Measurements from ENCODE around the gene EFCAB14. TPM values are rescaled to one million over a fixed set of nuclear protein-coding genes. Genes with fewer than 3 reads are reported as not detected.

The EFCAB14 gene
- total RNA-seq, 2 donors from 2014 or later: 45.6 to 53.8 TPM

- ATAC-seq (replicated peaks): no peak
- H3K36me3 Mint-ChIP-seq (ENCODE audit: low read depth): peaks cover 100% of the 10 kb centered on the region
- peak overlapping the region; percentile 28 for H3K27ac Mint-ChIP-seq
- peaks cover 3% of the 10 kb centered on the region for H3K4me1 Mint-ChIP-seq
- H3K27me3 Mint-ChIP-seq: no peaks in the 10 kb centered on the region
- no peaks in the 10 kb centered on the region for H3K9me3 Mint-ChIP-seq
- H3K4me3 Mint-ChIP-seq: no peak overlapping the region
These were observed 32.7 kb downstream of the EFCAB14 start for GRCh38 chr1:46686255-46686654.

DNA sequence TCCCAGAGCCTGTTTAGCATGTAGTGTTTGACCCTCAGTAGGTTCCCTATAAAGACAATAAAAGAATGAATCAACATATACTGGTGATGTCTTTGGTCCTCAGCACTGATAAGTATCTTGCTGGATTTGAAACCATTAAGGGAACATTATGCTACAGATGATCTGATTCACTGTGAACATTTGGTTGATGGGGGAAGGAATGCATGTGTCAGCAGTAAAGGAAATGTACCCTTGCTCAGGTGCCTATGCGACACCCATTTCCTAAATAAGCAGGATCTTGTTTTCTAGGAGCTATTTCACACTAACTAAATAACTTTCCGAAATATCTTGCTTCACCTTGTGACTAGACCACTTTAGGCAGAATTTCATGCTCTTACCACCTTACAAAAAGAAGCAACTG, 34.2 kb downstream of the EFCAB14 start:
- no peak for ATAC-seq (replicated peaks)
- Mint-ChIP-seq H3K9me3 (no peaks in the 10 kb centered on the region), H3K4me3 (no peak overlapping the region), H3K4me1 (no peaks in the 10 kb centered on the region), H3K36me3 (ENCODE audit: low read depth) (peaks cover 100% of the 10 kb centered on the region), H3K27me3 (no peaks in the 10 kb centered on the region), H3K27ac (peak overlapping the region; percentile 31)

DNA sequence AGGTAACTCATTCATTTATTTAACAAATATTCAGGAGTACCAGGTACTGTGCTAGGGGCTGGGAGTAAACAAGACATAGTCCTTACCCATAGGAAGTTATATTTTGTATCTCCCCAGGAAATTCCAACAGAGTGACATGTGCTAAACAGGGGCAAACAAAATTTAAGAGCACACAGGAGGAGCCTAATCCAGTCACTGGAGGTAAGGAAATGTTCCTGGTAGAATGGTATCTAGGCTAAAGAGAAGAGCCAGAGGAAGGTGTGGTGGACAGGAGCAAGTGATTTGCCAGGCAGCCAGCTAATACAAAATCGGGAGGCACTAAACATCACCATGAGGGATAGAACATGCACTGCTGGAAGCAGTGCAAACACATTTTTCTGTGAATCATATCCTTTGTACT, 36.9 kb downstream of the EFCAB14 start:
- no peak for ATAC-seq (replicated peaks)
- Mint-ChIP-seq H3K9me3 (no peaks in the 10 kb centered on the region), H3K4me3 (no peak overlapping the region), H3K4me1 (peaks cover 4% of the 10 kb centered on the region), H3K36me3 (ENCODE audit: low read depth) (peaks cover 98% of the 10 kb centered on the region), H3K27ac (peak overlapping the region; percentile 25), H3K27me3 (no peaks in the 10 kb centered on the region)

DNA sequence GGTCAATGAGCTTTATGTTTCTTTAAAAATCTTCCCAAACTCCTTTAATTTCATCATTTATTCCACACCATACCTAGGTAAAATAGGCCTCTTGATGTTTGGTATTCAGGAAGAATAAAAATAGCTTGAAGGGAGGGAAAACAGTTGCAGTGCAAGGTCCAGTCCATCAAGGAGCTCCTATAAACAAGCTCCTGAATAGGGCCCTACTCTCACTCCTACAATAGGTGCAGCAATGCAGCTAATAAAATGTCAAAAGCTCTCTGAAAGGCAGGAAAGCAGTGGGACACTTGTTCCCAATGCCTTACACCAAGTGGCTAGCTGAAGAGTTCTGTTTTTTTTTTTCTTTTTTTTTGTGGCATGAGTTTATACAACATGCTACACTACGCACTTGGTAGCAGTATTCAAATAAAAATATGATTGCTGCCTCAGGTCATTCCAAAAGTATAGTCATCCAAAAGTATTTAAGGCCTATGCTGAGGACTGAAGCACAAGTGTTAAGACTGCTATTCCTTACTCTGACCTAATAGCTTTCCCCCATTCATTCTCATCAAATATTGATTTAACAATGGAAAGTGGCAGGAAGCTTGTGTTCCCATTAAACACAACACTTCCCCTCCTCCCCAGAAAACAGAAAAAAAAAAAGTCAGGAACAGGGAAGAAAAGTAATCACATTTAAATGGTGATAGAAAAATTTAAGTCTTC, 37.4 kb downstream of the EFCAB14 start:
- no peak for ATAC-seq (replicated peaks)
- peaks cover 98% of the 10 kb centered on the region for H3K36me3 Mint-ChIP-seq (ENCODE audit: low read depth)
- peaks cover 10% of the 10 kb centered on the region for H3K4me1 Mint-ChIP-seq
- H3K27me3 Mint-ChIP-seq: no peaks in the 10 kb centered on the region
- H3K27ac Mint-ChIP-seq: peak overlapping the region; percentile 25
- H3K4me3 Mint-ChIP-seq: no peak overlapping the region
- no peaks in the 10 kb centered on the region for H3K9me3 Mint-ChIP-seq

- no peaks in the 10 kb centered on the region for H3K9me3 Mint-ChIP-seq
- no peaks in the 10 kb centered on the region for H3K27me3 Mint-ChIP-seq
- peak overlapping the region; percentile 53 for H3K27ac Mint-ChIP-seq
- H3K4me3 Mint-ChIP-seq: no peak overlapping the region
- peaks cover 23% of the 10 kb centered on the region for H3K4me1 Mint-ChIP-seq
- peaks cover 98% of the 10 kb centered on the region for H3K36me3 Mint-ChIP-seq (ENCODE audit: low read depth)
- no peak for ATAC-seq (replicated peaks)
These were observed 38.9 kb downstream of the EFCAB14 start for GRCh38 chr1:46679789-46680573.

- Mint-ChIP-seq H3K4me3 (peak overlapping the region; percentile 78), H3K27me3 (no peaks in the 10 kb centered on the region), H3K9me3 (no peaks in the 10 kb centered on the region), H3K27ac (peak overlapping the region; percentile 89), H3K4me1 (peaks cover 29% of the 10 kb centered on the region), H3K36me3 (ENCODE audit: low read depth) (peaks cover 90% of the 10 kb centered on the region)
- ATAC-seq (replicated peaks): no peak
These were observed 41.6 kb downstream of the EFCAB14 start for GRCh38 chr1:46677339-46677738.

GRCh38 chr1:46676531-46676930, 42.4 kb downstream of the EFCAB14 start:
- ATAC-seq (replicated peaks): no peak
- Mint-ChIP-seq H3K4me3 (peak overlapping the region; percentile 78), H3K36me3 (ENCODE audit: low read depth) (peaks cover 83% of the 10 kb centered on the region), H3K27ac (peak overlapping the region; percentile 89), H3K9me3 (no peaks in the 10 kb centered on the region), H3K4me1 (peaks cover 29% of the 10 kb centered on the region), H3K27me3 (no peaks in the 10 kb centered on the region)

DNA sequence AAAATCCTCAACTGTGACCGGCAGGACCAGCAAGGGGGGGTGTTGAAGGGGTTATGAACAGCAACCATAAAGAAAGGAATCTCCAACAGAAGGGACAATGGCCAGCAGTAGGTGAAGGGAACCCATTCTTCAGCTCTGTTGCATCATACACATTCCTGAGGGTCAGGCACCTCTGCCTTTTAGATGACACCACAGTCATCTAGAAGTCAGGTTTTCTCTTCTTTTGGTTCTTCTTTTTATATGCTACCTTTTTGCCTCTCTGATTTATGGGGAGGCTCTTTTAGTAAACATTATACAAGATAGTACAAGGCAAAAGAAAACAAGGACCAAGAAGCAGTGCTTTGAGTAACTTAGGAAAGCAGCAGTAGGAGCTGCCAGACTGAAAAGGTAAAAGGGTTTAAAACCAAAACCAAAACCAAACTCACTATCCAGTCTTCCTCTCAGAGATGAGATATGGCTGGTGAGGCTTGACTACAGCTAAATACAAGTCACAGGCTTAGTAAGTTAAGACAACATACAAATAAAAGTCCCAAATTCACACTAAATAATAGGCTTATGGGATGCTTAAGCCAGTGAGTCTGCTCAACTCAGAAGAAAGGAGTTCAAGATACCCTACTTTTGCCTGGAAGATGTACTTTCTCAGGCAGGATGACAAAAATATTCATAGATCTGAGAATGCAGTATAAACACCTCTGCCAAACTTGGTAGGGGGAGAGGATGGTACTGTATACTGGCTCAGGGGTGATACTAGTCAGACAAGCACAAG, 43.2 kb downstream of the EFCAB14 start:
- Mint-ChIP-seq H3K4me1 (peaks cover 29% of the 10 kb centered on the region), H3K9me3 (no peaks in the 10 kb centered on the region), H3K27ac (peak overlapping the region; percentile 89), H3K4me3 (peak overlapping the region; percentile 78), H3K27me3 (no peaks in the 10 kb centered on the region), H3K36me3 (ENCODE audit: low read depth) (peaks cover 75% of the 10 kb centered on the region)
- ATAC-seq (replicated peaks): peak; percentile 81

- ATAC-seq (replicated peaks): peak; percentile 82
- Mint-ChIP-seq H3K36me3 (ENCODE audit: low read depth) (peaks cover 58% of the 10 kb centered on the region), H3K27me3 (no peaks in the 10 kb centered on the region), H3K9me3 (no peaks in the 10 kb centered on the region), H3K4me1 (peaks cover 29% of the 10 kb centered on the region), H3K4me3 (peak overlapping the region; percentile 7), H3K27ac (peak overlapping the region; percentile 71)
These were observed 45.1 kb downstream of the EFCAB14 start for GRCh38 chr1:46673749-46674182.

DNA sequence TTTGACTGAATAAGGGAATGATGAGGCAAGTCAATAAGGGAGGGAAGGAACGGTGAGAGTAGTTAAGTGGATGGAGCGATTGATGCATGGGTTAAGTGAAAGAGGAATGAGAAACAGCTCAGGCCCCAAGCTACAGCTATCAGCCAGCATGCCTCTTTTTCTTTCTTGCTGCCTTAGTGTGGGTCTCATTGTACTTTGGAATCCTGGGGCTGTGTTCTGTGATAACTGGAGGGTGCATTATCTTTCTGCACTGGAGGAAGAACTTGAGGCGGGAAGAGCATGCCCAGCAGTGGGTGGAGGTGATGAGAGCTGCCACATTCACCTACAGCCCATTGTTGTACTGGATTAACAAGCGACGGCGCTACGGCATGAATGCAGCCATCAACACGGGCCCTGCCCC, 46.2 kb downstream of the EFCAB14 start:
- H3K36me3 Mint-ChIP-seq (ENCODE audit: low read depth): peaks cover 47% of the 10 kb centered on the region
- no peaks in the 10 kb centered on the region for H3K27me3 Mint-ChIP-seq
- H3K4me3 Mint-ChIP-seq: no peak overlapping the region
- no peak for ATAC-seq (replicated peaks)
- H3K9me3 Mint-ChIP-seq: no peaks in the 10 kb centered on the region
- peaks cover 29% of the 10 kb centered on the region for H3K4me1 Mint-ChIP-seq
- peak overlapping the region; percentile 35 for H3K27ac Mint-ChIP-seq

DNA sequence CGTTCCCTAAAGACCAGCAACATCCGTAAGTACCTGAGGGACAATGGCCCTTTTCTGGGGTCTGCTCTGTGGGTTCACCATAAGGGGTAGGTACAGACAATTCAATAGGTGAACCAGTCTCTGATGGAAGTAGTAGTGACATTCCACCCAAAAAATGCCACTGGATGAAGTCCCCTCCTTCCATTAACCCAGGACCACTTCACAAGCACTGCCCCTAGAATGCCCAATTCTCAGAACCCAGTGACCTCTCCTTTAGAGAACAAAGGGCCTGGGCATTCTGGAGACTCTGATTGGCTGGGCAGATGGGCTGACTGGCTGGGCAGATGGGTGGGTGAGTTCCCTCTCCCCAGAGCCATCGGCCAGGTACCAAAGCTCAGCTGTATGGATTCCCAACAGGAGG, 47.4 kb downstream of the EFCAB14 start, which contains the start of gene TEX38:
TSS of gene TEX38 (plus strand) at position 301 of the 400 bp plus-strand sequence. CDS start at position 382, 81 bp downstream.
- H3K9me3 Mint-ChIP-seq: no peaks in the 10 kb centered on the region
- H3K4me1 Mint-ChIP-seq: peaks cover 30% of the 10 kb centered on the region
- H3K27me3 Mint-ChIP-seq: no peaks in the 10 kb centered on the region
- H3K4me3 Mint-ChIP-seq: no peak within 1 kb of the TSS
- H3K27ac Mint-ChIP-seq: peak within 1 kb of the TSS; percentile 35
- ATAC-seq (replicated peaks): no peak
- H3K36me3 Mint-ChIP-seq (ENCODE audit: low read depth): peaks cover 36% of the 10 kb centered on the region

DNA sequence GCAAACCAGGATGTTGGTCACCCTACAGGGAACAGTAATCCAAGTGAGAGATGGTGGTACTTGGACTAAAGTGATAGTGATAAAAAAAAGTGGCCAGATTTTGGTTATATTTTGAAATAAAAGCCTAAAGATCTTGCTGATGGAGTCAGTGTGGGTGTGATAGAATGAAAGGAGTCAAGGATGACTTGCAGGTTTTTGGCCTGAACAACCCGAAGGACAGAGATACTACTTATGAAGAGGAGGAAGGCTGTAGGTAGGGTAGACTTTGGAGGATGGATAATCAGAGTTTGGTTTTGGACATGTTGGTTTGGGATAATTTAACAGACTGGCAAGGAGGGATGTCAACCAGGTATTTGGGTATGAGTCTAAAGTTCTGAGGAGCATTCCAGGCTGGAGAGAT, 48.8 kb downstream of the EFCAB14 start:
- Mint-ChIP-seq H3K4me1 (peaks cover 21% of the 10 kb centered on the region), H3K9me3 (no peaks in the 10 kb centered on the region), H3K36me3 (ENCODE audit: low read depth) (peaks cover 22% of the 10 kb centered on the region), H3K27me3 (no peaks in the 10 kb centered on the region), H3K4me3 (no peak overlapping the region), H3K27ac (no peak overlapping the region)
- ATAC-seq (replicated peaks): no peak

DNA sequence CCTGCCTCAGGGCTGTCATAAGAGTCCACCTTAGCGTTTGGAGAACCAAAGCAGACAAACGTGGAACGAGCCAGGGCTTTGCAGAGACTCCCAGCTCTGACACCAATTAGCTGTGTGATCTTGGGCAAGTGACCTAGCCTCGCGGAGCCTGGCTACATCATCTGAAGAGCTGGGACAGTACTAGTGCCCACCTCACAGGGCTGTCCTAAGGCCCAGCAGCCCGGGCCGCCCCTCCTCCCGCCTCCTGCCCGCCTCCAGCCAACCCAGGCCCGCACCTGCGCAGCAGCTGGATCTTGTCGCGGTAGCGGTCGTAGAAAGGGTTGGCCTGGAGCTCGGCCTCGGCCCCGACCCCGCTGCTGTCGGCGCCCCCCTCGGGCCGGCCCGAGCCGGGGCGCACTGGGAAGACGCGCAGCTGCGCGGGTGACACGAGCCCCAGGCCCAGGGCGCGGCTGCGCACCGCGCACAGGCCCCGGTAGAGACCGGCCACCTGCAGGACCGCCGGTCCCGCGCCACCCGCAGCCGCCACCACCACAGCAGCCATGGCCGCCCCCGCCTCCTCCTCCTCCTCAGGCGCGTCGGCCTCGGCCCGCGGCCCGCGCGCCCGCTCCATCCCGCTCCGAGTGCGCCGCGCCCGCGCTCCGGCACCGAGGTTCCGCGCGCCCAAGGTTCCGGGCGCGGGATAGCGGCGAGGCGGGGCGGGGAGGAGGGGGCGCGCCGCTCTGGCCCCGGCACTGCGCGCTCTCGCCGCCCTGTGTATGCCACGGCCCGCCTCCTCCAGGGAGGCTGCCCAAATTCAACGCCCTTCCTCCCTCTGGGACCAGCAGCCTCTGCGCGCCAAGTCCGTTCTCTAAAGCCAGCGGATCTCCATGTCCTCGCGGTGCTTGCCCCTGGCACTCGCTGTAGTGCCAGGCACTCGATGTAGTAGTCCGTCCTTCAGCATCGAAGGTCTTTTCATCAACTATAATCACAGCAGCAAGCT, 50.8 kb downstream of the EFCAB14 start, which contains the start of gene ATPAF1:
TSS of gene ATPAF1 (minus strand) at position 583 of the 979 bp plus-strand sequence. CDS start at position 541, 42 bp downstream.
- ATAC-seq (replicated peaks): peak; percentile 92
- Mint-ChIP-seq H3K9me3 (no peaks in the 10 kb centered on the region), H3K36me3 (ENCODE audit: low read depth) (peaks cover 28% of the 10 kb centered on the region), H3K27me3 (no peaks in the 10 kb centered on the region), H3K27ac (peak within 1 kb of the TSS; percentile 70), H3K4me3 (no peak within 1 kb of the TSS), H3K4me1 (peaks cover 15% of the 10 kb centered on the region)
